ENCODE results near the gene VPS11. TPM values are rescaled to one million over a fixed set of nuclear protein-coding genes. Genes with fewer than 3 reads are reported as not detected.
"Not testable (repeated sequence)": the region's sequence is repeated elsewhere in the genome, so short reads cannot be mapped to it uniquely, and the experiment has no call there.

The VPS11 gene
- total RNA-seq, 4 donors from 2014 or later = 16.5 to 25.9 (median 20.3) TPM

DNA sequence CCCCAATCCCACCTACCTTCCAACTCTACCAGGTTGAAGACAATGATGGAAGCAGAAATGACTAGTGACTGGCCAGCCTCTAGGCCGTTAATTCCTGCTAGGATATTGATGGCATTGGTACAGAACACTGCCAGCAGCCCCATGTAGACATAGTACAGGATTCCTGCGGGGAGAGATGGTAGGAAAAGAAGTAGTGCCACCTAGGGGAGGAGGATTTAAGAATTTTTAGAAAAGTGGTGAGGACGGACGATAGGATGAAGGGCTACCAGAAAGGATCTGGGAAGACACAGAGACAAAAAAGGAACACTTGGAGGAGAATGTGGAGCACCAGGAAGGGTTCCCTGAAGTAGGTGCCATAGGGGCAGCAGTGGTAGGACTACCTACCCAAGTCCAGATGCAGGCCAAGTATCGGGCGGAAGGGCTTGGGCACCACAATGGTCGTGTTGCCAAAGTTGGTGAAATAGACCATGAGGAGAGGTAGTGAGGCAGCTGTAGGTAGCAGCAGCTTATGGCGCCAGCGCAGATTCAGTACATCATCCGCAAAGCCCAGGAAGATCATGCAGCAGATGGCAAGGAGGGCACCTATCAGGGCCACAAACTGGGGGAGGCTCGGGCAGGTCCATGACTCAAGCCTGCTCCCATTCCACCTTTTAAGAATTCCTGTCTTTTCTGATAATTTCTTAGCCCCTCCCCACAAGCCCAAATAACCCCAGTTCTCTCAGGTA lies 32.8 kb downstream of the VPS11 start:
- Histone ChIP-seq H3K4me1 (peaks cover 21 to 31% of the 10 kb centered on the region in 2 donors), H3K27me3 (no peaks in the 10 kb centered on the region), H3K9me3 (no peaks in the 10 kb centered on the region), H3K4me3 (peak overlapping the region; percentile 74 to 90 (median 79)), H3K27ac (no peak overlapping the region), H3K36me3 (peaks cover 0 to 28% of the 10 kb centered on the region in 2 donors)
- ATAC-seq (no peak), DNase-seq (no peak)
- intact Hi-C loops (cut with DNase I; ENCODE audit: low total_unique reads) (loop anchor here (5.0 kb wide), 1 partner anchor 237 kb away; no protein-coding TSS in a partner anchor), in situ Hi-C loops (cut with MboI; ENCODE audit: low sequenced_read_pairs in 4 of 4) (no loop called here)
- no peak for TF ChIP-seq POLR2A (IDR thresholded peaks at IDR 0.05)
- TF ChIP-seq, protein P1, sequence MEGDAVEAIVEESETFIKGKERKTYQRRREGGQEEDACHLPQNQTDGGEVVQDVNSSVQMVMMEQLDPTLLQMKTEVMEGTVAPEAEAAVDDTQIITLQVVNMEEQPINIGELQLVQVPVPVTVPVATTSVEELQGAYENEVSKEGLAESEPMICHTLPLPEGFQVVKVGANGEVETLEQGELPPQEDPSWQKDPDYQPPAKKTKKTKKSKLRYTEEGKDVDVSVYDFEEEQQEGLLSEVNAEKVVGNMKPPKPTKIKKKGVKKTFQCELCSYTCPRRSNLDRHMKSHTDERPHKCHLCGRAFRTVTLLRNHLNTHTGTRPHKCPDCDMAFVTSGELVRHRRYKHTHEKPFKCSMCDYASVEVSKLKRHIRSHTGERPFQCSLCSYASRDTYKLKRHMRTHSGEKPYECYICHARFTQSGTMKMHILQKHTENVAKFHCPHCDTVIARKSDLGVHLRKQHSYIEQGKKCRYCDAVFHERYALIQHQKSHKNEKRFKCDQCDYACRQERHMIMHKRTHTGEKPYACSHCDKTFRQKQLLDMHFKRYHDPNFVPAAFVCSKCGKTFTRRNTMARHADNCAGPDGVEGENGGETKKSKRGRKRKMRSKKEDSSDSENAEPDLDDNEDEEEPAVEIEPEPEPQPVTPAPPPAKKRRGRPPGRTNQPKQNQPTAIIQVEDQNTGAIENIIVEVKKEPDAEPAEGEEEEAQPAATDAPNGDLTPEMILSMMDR (IDR thresholded peaks at IDR 0.05 in 4 of 5, conservative IDR thresholded peaks at IDR 0.05 in 1 of 5) = no peak

DNA sequence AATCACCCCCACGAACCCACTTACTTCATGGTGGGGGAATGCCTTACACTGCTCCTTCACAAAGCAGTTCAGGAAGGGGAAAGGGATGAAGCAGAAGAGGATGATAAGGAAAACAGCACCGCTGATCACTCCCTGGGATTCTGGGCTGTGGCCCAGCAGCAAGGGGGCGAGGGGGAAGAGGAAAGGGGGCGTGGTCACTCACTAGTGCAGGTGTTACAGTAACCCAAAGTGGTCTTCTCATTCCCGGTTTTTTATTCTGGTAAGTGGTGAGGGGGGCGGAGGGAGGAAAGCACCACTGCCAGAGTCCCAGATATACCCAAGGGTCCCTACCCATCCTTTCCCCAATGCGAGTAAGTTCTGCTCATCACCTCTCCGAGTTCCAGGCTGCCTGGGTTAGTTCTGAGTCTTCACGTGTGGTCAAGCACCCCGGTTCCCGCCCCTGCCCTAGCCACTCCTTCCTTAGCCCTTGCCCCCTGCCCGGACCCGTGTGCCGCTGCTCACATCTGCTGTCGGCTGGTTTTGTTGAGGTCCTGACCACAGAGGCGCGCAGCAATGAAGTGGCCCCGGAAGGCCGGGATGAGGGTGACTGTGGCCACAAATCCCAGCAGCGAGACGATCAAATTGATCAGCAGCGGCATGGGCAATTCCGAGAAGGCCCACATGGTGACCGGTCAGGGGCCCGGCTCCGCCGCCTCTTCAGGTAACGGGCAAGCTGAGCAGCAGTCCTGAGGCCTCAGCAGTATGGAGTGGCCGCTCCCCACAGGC lies 33.6 kb downstream of the VPS11 start:
- H3K9me3 ChIP-seq = no peaks in the 10 kb centered on the region
- peaks cover 17 to 26% of the 10 kb centered on the region in 2 donors for H3K4me1 ChIP-seq
- TF ChIP-seq, protein P1 (IDR thresholded peaks at IDR 0.05 in 4 of 5, conservative IDR thresholded peaks at IDR 0.05 in 1 of 5) = peak in 2 of 5 experiments; percentile 16 to 17
- no peak for TF ChIP-seq POLR2A (IDR thresholded peaks at IDR 0.05)
- intact Hi-C loops (cut with DNase I; ENCODE audit: low total_unique reads) = loop anchor here (5.0 kb wide), 1 partner anchor 236 kb away; no protein-coding TSS in a partner anchor
- H3K27ac ChIP-seq = peak overlapping the region; percentile 88 to 93 (median 90)
- peak overlapping the region; percentile 74 to 90 (median 79) for H3K4me3 ChIP-seq
- H3K36me3 ChIP-seq = peaks cover 0 to 28% of the 10 kb centered on the region in 2 donors
- no peak for DNase-seq
- peak in 1 of 2 donors; percentile 17 for ATAC-seq
- no peaks in the 10 kb centered on the region for H3K27me3 ChIP-seq
- in situ Hi-C loops (cut with MboI; ENCODE audit: low sequenced_read_pairs in 4 of 4) = no loop called here

DNA sequence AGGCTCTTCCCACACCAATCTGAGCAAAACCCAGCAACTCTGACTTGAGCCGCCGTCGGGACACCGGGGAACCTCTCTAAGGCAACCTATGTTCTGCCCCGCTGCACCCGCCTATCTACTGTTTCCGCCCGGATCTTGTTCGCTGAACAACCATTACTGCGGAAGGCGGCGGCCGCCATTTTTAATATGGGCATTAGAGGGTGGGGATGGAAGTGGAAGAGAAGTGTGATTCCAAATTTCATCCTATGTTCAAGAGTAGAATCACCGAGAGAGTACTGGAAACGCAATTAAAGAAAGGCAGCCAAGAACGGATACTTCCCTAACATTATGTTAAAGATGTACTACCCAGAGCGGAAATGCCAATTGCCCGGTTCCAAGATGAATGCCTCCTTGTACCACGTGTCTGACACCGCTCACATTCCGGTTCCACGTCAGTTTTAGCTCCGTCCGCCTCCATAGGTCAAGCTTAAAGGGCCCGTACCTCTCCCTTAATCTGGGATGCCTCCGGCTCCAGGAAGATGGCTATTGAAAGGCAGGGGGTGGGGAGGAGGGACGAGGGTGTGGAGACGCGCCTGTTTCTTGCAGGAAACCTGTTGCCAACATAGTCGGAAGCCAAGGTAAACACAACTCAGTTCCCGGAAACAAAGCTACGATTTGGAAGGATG lies 34.3 kb downstream of the VPS11 start, which contains the start of gene DPAGT1:
TSS of gene DPAGT1 (minus strand) at position 95 of the 665 bp plus-strand sequence. CDS start 198 bp downstream, outside the sequence.
- in situ Hi-C loops (cut with MboI; ENCODE audit: low sequenced_read_pairs in 4 of 4) = no loop called here
- Histone ChIP-seq H3K36me3 (peaks cover 0 to 22% of the 10 kb centered on the region in 2 donors), H3K9me3 (no peaks in the 10 kb centered on the region), H3K4me1 (peaks cover 24 to 31% of the 10 kb centered on the region in 2 donors), H3K4me3 (peak within 1 kb of the TSS; percentile 74 to 90 (median 79)), H3K27me3 (no peaks in the 10 kb centered on the region), H3K27ac (peak within 1 kb of the TSS; percentile 88 to 93 (median 90))
- intact Hi-C loops (cut with DNase I; ENCODE audit: low total_unique reads) = loop anchor here (5.0 kb wide), 1 partner anchor 235 kb away; no protein-coding TSS in a partner anchor
- ATAC-seq (peak; percentile 97 to 98), DNase-seq (peak; percentile 90 to 91)
- TF ChIP-seq, protein P1 (IDR thresholded peaks at IDR 0.05 in 4 of 5, conservative IDR thresholded peaks at IDR 0.05 in 1 of 5) = peak in 1 of 5 experiments; percentile 29
- peak; percentile 19 to 43 for TF ChIP-seq POLR2A (IDR thresholded peaks at IDR 0.05)

DNA sequence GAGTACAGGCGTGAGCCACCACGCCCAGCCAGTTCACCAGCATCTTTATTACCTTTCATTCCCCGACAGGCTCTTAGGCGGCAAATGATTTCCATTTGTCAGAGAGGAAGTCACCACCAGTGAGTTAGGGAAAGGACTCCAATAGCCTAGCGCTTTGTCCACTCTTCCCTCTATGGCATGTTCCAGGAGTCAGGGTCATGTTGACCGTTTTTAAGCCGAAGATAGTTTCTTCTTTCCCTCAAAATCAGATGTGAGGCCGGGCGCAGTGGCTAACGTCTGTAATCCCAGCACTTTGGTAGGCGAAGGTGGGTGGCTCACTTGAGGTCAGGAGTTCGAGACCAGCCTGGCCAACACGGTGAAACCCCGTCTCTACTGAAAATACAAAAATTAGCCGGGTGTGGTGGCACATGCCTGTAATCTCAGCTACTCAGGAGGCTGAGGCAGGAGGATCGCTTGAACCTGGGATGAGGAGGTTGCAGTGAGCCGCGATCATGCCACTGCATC lies 35.6 kb downstream of the VPS11 start:
- Histone ChIP-seq H3K4me1 (peaks cover 28 to 37% of the 10 kb centered on the region in 2 donors), H3K27ac (peak overlapping the region; percentile 88 to 93 (median 90)), H3K4me3 (peak overlapping the region; percentile 74 to 90 (median 79))
- ATAC-seq; H3K36me3 ChIP-seq; H3K9me3 ChIP-seq; DNase-seq; in situ Hi-C loops (cut with MboI; ENCODE audit: low sequenced_read_pairs in 4 of 4); H3K27me3 ChIP-seq: not testable (repeated sequence)
- intact Hi-C loops (cut with DNase I; ENCODE audit: low total_unique reads) = loop anchor here (5.0 kb wide), 1 partner anchor 234 kb away; no protein-coding TSS in a partner anchor
